Renal cortex interstitium (tissue), 11 donors: ENCODE results near the gene TMIGD3. TPM values are rescaled to one million over a fixed set of nuclear protein-coding genes. Genes with fewer than 3 reads are reported as not detected.

Experiments
- DNase-seq, 11 donors: peaks; one replicate each; pipeline ENCODE4 v3.0.0-alpha.2; 2013; ENCODE audit warnings: low read depth in 9 of 11, low spot score in 4 of 11; ENCODE audit errors: extremely low read depth in 1 of 11
- polyA plus RNA-seq, 3 donors: library from polyadenylated mRNA; unstranded; fragments of 120-200 nt; gene quantifications; one replicate each; pipeline ENCODE4 v1.2.1, GENCODE V29; 2013; ENCODE audit not compliant: insufficient read length in 3 of 3

The TMIGD3 gene
- polyA plus RNA-seq, 3 donors = 1.0 to 1.7 (median 1.0) TPM

GRCh38 chr1:111512132-111512889, 8.9 kb upstream of the TMIGD3 start:
- no peak for DNase-seq

GRCh38 chr1:111511370-111511769, 7.9 kb upstream of the TMIGD3 start:
- DNase-seq = no peak

- no peak for DNase-seq
These were observed 6.6 kb upstream of the TMIGD3 start for GRCh38 chr1:111509997-111510375.

- DNase-seq = peak in 5 of 11 donors; percentile 44 to 79 (median 66)
These were observed 4.2 kb upstream of the TMIGD3 start for GRCh38 chr1:111507411-111508201.

GRCh38 chr1:111506561-111506960, 3.1 kb upstream of the TMIGD3 start:
- no peak for DNase-seq

GRCh38 chr1:111505641-111506119, 2.2 kb upstream of the TMIGD3 start:
- DNase-seq = no peak

- DNase-seq = no peak
These were observed 664 bp upstream of the TMIGD3 start for GRCh38 chr1:111504097-111504496.

- no peak for DNase-seq
These were observed 1.8 kb downstream of the TMIGD3 start for GRCh38 chr1:111501645-111502044.

GRCh38 chr1:111499026-111499785, 4.2 kb downstream of the TMIGD3 start:
- DNase-seq = no peak

- no peak for DNase-seq
These were observed 5.8 kb downstream of the TMIGD3 start for GRCh38 chr1:111497592-111497991.

GRCh38 chr1:111496398-111496797, 7.0 kb downstream of the TMIGD3 start:
- DNase-seq = no peak

GRCh38 chr1:111491070-111491469, 12.4 kb downstream of the TMIGD3 start:
- no peak for DNase-seq

- no peak for DNase-seq
These were observed 13.2 kb downstream of the TMIGD3 start for GRCh38 chr1:111490220-111490619.

- DNase-seq = no peak
These were observed 13.8 kb downstream of the TMIGD3 start for GRCh38 chr1:111489604-111490003.

- DNase-seq = no peak
These were observed 14.8 kb downstream of the TMIGD3 start for GRCh38 chr1:111488669-111489068.

GRCh38 chr1:111487133-111487532, 16.3 kb downstream of the TMIGD3 start:
- no peak for DNase-seq

GRCh38 chr1:111486431-111486830, 17.0 kb downstream of the TMIGD3 start:
- no peak for DNase-seq

- DNase-seq = no peak
These were observed 18.9 kb downstream of the TMIGD3 start for GRCh38 chr1:111484391-111485026.

GRCh38 chr1:111483876-111484275, 19.6 kb downstream of the TMIGD3 start:
- DNase-seq = no peak
